Frontal cortex (tissue), 4 donors: ENCODE measurements around the gene SLC4A7. TPM values are rescaled to one million over a fixed set of nuclear protein-coding genes. Genes with fewer than 3 reads are reported as not detected.
"Not testable (repeated sequence)": the region's sequence is repeated elsewhere in the genome, so short reads cannot be mapped to it uniquely, and the experiment has no call there.

Experiments used
- DNase-seq, 2 donors: peaks; one replicate each; pipeline ENCODE4 v3.0.0; 2012; ENCODE audit warnings: low spot score in 2 of 2
- FAIRE-seq: peaks from 2 replicates; lab custom pipeline; 2012; peaks lifted over from hg19 to GRCh38; lab: Jason Lieb, UNC
- small RNA-seq: library from RNA; depleted of rRNA; stranded (forward); fragments of <200 nt; gene quantifications from one replicate; pipeline ENCODE3, GENCODE V24; 2014
- total RNA-seq: library from RNA; depleted of rRNA; stranded (reverse); fragments of >200 nt; gene quantifications from one replicate; pipeline ENCODE4 v1.2.3, GENCODE V29; 2014
- donor health status: control.
- donor health status: control.
- donor health status: control.

Gene SLC4A7
- total RNA-seq, 1 donor from 2014 or later, result 658 TPM

DNA sequence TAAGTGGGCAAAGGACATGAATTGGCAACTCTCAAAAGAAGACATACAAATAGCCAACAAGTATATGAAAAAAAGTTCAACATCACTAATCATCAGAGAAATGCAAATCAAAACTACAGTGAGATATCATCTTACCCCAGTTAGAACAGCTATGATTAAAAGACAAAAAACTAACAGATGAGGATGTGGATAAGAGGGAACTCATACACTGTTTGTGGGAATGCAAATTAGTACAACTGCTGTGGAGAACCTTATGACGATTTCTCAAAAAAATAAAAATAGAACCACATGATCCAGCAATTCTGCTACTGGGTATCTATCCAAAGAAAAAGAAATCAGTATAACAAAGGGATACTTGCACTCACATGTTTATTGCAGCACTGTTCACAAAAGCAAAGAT lies 143.7 kb downstream of the SLC4A7 start:
- FAIRE-seq (no peak), DNase-seq (no peak)

DNA sequence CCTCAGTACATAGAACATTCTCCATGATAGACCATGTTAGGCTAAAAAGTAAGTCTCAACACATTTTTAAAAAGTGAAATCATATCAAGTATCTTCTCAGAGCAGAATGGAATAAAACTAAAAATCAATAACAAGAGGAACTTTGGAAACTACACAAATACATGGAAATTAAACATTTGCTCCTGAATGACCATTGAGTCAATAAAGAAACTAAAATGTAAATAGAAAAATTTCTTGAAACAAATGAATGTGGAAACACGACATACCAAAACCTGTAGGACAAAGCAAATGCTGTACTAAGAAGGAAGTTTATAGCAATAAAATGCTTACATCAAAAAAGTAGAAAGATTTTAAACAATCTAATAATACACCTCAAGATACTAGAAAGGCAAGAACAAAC lies 148.6 kb downstream of the SLC4A7 start:
- no peak for FAIRE-seq
- DNase-seq, result no peak

DNA sequence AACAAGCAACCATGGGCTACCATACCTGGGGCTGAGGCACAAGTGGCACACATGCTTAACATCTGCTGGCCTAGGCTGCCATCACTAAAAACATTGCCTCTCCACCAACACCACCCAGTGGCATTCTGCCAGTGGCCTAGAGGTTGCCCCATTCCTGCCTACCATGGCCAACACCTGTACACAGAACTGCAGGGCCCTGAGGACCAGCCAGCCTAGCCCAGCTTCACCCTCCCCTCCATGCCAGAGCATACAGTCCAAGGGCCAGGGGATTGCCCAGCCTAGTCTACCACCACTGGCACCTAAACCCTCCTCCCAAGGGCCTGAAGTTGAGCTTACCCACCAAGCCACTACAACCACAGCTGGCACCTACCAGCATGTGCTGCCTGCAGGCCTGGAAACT lies 150.3 kb downstream of the SLC4A7 start:
- FAIRE-seq, result no peak
- no peak for DNase-seq

DNA sequence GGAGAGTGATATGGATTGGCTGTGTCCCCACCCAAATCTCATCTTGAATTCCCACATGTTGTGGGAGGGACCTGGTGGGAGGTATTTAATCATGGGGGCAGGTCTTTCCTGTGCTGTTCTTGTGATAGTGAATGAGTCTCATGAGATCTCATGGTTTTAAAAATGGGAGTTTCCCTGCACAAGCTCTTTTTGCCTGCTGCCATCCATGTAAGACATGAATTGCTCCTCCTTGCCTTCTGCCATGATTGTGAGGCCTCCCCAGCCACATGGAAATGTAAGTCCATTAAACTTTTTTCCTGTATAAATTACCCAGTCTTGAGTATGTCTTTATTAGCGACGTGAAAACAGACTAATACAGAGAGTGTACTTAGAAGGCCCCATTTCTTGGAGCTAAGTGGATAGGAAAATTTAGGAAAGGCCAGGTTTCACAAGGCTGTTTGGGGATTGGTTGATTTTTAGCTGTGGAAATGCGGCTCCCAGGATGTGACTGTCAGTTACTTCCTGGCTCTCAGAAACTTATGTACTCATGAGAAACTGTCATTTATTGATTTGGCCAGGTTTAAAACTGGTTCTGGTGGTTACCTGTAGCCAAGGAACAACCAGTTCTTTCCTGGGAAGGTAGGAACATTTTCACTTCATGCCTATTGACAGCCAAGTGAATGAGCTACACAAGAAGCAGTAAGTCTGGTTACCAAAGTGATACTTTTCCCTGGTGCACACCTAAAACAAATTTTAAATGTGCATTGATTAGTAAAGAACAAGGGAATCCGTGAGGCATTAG lies 155.0 kb downstream of the SLC4A7 start:
- not testable (repeated sequence) for FAIRE-seq, DNase-seq

DNA sequence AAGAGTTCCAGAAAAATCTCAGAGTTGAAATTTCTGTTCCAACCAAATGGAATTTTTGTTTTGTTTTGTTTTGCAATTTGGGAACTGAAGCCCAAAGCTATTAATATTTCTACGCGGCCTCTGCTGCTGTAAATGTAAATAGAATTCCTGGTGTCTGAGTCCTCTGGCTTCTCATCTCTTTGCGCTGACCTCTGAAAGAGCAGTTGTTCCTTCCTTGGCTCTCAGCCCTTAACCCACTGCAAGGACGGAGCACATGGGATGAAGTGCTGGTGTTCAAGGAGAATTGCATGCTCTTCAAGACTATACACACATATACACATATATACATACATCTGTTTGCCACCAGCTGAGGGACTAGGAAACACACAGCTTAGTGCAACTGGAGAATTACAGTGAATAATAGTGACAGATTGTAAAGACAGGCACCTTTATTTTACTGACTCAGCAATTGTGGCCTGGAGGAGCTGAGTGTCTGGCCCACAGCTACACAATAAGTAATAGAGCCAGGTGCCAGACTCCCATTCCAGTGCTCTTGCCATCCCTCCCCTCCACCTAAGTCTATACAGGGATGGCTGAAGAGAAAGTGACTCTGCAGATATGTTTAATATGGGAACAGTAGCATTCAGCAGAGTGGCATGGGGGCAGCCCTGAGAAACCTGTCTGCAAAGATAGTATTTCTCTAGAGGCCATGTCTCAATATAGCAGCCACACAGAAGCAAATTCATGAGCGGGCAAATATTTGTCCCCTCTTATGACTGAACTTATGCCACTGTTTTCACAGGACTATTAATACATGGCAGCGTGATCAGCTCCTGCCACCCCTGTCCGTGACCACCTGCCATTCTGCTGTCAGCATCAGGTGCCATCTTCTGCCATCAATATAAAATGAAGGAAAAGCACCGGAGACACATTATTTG lies 157.3 kb downstream of the SLC4A7 start:
- FAIRE-seq (no peak), DNase-seq (no peak)

DNA sequence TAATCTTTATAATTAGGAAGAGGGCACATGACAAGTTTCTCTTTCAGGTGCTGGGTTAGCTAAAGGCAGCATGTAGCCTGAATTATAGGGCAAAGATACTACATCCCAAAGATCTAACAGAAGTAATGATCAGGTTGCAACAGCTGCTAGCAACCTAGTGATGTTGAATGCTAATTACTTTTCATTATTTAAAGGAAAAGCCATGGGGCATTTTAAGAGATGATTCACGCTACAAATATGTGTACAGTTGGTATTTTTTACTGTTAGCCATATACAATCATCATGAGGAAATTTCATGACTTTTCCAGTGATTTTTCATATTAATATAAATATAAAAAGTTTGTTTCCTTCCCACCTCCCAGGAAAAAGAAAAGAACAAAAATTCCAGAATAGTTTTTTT lies 158.0 kb downstream of the SLC4A7 start:
- DNase-seq, result no peak
- no peak for FAIRE-seq

DNA sequence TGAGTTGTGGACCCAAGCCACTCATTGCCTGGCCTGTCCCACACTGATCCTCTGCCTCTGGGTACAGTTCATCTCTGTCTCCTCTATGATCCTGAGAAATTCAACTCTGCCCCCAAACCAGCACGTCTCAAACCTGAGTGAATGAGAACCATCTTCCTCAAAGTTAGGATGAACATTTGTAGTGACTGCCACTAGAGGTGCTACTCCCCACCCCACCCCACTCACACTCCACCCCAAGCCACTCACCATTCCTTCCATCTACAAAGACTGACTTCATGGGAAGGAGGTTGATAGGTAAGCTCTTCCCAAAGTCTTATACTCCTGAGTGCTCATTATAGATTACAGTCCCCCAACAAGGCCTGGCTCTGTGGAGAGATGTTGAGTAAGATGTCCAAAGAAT lies 158.8 kb downstream of the SLC4A7 start:
- no peak for FAIRE-seq

DNA sequence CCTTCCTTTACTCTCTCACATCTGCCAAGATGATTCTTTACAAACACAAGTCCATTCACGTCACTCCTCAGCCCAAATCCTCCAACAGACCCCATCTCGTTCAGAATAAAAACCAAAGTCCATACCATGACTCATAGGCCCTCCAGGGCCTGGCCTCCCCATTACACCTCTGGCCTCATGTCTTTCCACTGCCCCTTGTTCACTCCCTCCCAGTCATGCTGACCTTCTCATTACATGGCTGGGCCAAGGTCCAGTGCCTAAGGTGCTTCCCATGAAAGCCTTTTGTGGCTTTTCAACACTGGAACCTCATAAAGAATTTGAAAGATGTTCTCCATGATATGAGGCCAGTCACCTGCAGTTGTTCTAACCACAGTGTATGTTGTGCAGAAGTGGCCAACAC lies 159.5 kb downstream of the SLC4A7 start:
- FAIRE-seq (no peak), DNase-seq (no peak)

More for the DNA sequence above, 158.8 kb downstream of the SLC4A7 start:
- DNase-seq, result no peak

DNA sequence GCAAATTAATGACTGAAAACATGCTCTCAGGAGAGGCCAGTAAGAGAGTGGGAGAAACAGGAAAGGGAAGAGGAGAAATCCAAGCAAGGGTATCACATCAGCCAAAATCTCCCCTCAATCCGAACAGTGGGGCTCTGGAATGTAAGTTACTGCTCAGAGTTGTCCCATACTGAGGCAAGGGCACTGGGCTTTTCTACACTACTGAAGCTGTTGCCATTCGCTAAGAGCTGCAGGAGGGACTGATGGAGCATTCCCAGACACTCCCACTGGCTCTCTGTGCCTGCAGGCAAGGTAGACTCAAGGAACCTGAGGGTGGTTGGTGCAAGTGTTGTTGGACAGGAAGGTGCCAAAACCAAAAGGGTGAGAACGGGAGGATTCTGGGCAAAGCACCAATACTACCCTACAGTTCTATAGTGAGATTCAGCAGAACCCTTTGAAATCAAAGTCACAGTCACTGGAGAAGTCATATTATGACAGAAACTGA lies 161.1 kb downstream of the SLC4A7 start:
- FAIRE-seq, result no peak
- DNase-seq, result no peak

Small RNAs within 50 kb of the gene (small RNA-seq; reads per million reads assigned to genes)
- not detected for gene AC137675.1
- gene RNU1-96P, result not detected

Other genes with a start within 250 kb of the SLC4A7 start
- 28.1 TPM for gene NEK10, start 115.0 kb downstream of the SLC4A7 start, total RNA-seq
- 6.9 TPM for gene EOMES, start 237.9 kb upstream of the SLC4A7 start, total RNA-seq